ENCODE results near the gene DPEP2. TPM values are rescaled to one million over a fixed set of nuclear protein-coding genes. Genes with fewer than 3 reads are reported as not detected.
A peak's percentile ranks its signal among the peaks of the same experiment; 100 is the strongest.

Gene DPEP2
- total and polyA plus RNA-seq, 2 of the 13 experiments (the other 11 are each of a cell fraction or from before 2014, with no cell fraction given): 0.18 TPM; not detected in 1

DNA sequence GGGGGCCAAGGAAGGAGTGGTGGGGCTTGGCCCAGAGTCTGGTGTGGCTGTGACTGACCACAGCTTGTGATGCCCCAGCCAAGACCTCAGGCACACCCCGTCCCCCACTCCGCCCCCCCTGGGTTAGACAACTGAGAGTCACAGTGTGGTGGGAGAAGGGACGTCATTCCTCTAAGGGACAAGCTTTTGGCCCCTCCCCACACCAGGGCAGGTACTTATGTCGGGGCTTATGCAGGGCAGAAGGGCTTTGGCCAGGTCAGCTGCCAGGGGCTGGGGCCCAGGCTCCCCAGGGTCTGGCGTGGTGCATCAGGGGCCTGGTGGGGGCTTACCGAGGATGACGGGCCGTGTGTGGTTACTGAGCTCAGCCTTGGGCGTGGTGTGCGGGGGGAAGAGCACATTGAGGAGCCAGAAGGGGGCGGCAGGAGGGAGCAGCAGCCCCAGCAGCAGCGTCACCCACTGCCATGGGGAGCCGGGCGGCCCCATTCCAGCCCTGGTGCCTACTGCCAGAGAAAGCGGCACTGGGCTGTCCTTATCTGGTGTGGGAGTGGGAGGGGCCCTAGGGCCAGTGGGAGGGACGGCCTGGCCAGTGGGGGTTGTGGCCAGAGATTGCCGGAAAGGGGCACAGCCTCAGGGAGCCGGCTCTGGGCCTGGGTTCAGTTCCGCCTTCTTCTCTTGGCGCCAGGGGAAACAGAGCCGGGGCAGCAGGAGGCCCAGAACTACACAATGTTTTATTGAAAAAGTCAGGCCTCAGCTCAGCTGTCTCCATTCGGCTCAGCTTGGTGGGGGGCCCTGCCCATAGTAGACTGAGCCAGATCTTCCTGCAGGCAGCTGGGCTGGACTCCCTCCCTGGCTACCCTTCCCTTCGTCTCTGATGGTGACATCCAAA, 55.4 kb downstream of the DPEP2 start, which contains the start of gene LCAT (continued):
- TF ChIP-seq, protein P1, sequence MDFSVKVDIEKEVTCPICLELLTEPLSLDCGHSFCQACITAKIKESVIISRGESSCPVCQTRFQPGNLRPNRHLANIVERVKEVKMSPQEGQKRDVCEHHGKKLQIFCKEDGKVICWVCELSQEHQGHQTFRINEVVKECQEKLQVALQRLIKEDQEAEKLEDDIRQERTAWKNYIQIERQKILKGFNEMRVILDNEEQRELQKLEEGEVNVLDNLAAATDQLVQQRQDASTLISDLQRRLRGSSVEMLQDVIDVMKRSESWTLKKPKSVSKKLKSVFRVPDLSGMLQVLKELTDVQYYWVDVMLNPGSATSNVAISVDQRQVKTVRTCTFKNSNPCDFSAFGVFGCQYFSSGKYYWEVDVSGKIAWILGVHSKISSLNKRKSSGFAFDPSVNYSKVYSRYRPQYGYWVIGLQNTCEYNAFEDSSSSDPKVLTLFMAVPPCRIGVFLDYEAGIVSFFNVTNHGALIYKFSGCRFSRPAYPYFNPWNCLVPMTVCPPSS (IDR thresholded peaks at IDR 0.05): no peak
- TF ChIP-seq CREB1 (IDR thresholded peaks at IDR 0.05) (0 out of 2 replicates have a peak, but pooled peaks have one; percentile 37), CREB1 (CRISPR knock-in tag; IDR thresholded peaks at IDR 0.05) (no peak), MED8 (CRISPR knock-in tag; IDR thresholded peaks at IDR 0.05; ENCODE audit: insufficient replicate concordance) (no peak), SIX4 (CRISPR knock-in tag; IDR thresholded peaks at IDR 0.05) (0 out of 2 replicates have a peak, but pooled peaks have one; percentile 22), THAP11 (CRISPR knock-in tag; IDR thresholded peaks at IDR 0.05) (peak; percentile 53; the same call in 1 of the 2 replicates), HOXA3 (CRISPR knock-in tag; IDR thresholded peaks at IDR 0.05) (no peak; the same call in none of the 2 replicates), MEF2D (CRISPR knock-in tag; IDR thresholded peaks at IDR 0.05) (no peak; the same call in 1 of the 2 replicates), FLYWCH1 (CRISPR knock-in tag; IDR thresholded peaks at IDR 0.05) (no peak), AGO1 (IDR thresholded peaks at IDR 0.05; ENCODE audit: low read depth, low read length, poor library complexity, severe bottlenecking) (peak; percentile 93), SSRP1 (CRISPR knock-in tag; IDR thresholded peaks at IDR 0.05) (peak; percentile 84), ZNF562 (CRISPR knock-in tag; IDR thresholded peaks at IDR 0.05; ENCODE audit: borderline replicate concordance) (no peak), ZNF75D (CRISPR knock-in tag; IDR thresholded peaks at IDR 0.05; ENCODE audit: borderline replicate concordance) (no peak), ZNF251 (CRISPR knock-in tag; IDR thresholded peaks at IDR 0.05) (no peak), CBX1 (IDR thresholded peaks at IDR 0.05; ENCODE audit: low read depth) (peak; percentile 76), POGZ (CRISPR knock-in tag; IDR thresholded peaks at IDR 0.05) (peak; percentile 40), GPN1 (CRISPR knock-in tag; IDR thresholded peaks at IDR 0.05; ENCODE audit: borderline replicate concordance) (no peak)
- TF ChIP-seq, protein P2, sequence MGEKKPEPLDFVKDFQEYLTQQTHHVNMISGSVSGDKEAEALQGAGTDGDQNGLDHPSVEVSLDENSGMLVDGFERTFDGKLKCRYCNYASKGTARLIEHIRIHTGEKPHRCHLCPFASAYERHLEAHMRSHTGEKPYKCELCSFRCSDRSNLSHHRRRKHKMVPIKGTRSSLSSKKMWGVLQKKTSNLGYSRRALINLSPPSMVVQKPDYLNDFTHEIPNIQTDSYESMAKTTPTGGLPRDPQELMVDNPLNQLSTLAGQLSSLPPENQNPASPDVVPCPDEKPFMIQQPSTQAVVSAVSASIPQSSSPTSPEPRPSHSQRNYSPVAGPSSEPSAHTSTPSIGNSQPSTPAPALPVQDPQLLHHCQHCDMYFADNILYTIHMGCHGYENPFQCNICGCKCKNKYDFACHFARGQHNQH (CRISPR knock-in tag; IDR thresholded peaks at IDR 0.05): no peak; the same call in 1 of the 2 replicates
- TF ChIP-seq, protein P3, sequence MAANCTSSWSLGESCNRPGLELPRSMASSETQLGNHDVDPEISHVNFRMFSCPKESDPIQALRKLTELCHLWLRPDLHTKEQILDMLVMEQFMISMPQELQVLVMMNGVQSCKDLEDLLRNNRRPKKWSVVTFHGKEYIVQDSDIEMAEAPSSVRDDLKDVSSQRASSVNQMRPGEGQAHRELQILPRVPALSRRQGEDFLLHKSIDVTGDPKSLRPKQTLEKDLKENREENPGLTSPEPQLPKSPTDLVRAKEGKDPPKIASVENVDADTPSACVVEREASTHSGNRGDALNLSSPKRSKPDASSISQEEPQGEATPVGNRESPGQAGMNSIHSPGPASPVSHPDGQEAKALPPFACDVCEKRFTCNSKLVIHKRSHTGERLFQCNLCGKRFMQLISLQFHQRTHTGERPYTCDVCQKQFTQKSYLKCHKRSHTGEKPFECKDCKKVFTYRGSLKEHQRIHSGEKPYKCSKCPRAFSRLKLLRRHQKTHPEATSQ (CRISPR knock-in tag; IDR thresholded peaks at IDR 0.05; ENCODE audit: borderline replicate concordance): peak; percentile 68; the same call in 1 of the 2 replicates
- TF ChIP-seq, protein P4, sequence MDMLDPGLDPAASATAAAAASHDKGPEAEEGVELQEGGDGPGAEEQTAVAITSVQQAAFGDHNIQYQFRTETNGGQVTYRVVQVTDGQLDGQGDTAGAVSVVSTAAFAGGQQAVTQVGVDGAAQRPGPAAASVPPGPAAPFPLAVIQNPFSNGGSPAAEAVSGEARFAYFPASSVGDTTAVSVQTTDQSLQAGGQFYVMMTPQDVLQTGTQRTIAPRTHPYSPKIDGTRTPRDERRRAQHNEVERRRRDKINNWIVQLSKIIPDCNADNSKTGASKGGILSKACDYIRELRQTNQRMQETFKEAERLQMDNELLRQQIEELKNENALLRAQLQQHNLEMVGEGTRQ (IDR thresholded peaks at IDR 0.05; ENCODE audit: low read depth, low read length): no peak
- TF ChIP-seq, protein P4 (CRISPR knock-in tag; IDR thresholded peaks at IDR 0.05; ENCODE audit: borderline replicate concordance): peak; percentile 35; the same call in 1 of the 2 replicates
- TF ChIP-seq, protein P5, sequence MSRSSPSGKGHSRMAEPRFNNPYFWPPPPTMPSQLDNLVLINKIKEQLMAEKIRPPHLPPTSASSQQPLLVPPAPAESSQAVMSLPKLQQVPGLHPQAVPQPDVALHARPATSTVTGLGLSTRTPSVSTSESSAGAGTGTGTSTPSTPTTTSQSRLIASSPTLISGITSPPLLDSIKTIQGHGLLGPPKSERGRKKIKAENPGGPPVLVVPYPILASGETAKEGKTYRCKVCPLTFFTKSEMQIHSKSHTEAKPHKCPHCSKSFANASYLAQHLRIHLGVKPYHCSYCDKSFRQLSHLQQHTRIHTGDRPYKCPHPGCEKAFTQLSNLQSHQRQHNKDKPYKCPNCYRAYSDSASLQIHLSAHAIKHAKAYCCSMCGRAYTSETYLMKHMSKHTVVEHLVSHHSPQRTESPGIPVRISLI (CRISPR knock-in tag; IDR thresholded peaks at IDR 0.05; ENCODE audit: borderline replicate concordance): no peak

Measured in HepG2 (cell line).